SK-N-SH treated with all-trans-retinoic acid at 6 μM for 48 hours (cell line): ENCODE results near the gene LRRC8E.

Experiments
- ATAC-seq: fragments of 200-7000 bp; cut with Tn5 transposase; 3 replicates; pipeline ENCODE4 v1.9.1; 2020; ENCODE audit warnings: mild to moderate bottlenecking, moderate library complexity
- ARNTL ChIP-seq: fragments of 450-650 bp; formaldehyde crosslinking; IDR thresholded peaks from 2 replicates; pipeline ENCODE4 v1.5.0; 2020; ENCODE audit warnings: low read depth, mild to moderate bottlenecking, moderate library complexity, borderline replicate concordance
- BACH2 ChIP-seq: fragments of 250-450 bp; sonication (Bioruptor Pico); IDR thresholded peaks from 2 replicates; pipeline ENCODE4 v1.9.0; 2021; ENCODE audit warnings: mild to moderate bottlenecking, borderline replicate concordance
- CREB5 ChIP-seq: fragments of 250-450 bp; sonication (Bioruptor Pico); IDR thresholded peaks from 2 replicates; pipeline ENCODE4 v1.5.1; 2020; ENCODE audit warnings: low read depth, mild to moderate bottlenecking, moderate library complexity
- CSDC2 ChIP-seq: fragments of 250-450 bp; sonication (Bioruptor Pico); IDR thresholded peaks from 2 replicates; pipeline ENCODE4 v1.5.0; 2020; ENCODE audit warnings: mild to moderate bottlenecking, moderate library complexity
- CSRNP3 ChIP-seq: fragments of 250-450 bp; sonication (Bioruptor Pico); IDR thresholded peaks from 2 replicates; pipeline ENCODE4 v1.5.1; 2021; ENCODE audit warnings: mild to moderate bottlenecking, moderate library complexity
- ESRRG ChIP-seq: fragments of 250-450 bp; sonication (Bioruptor Pico); IDR thresholded peaks from 2 replicates; pipeline ENCODE4 v1.6.1; 2021; ENCODE audit warnings: mild to moderate bottlenecking
- GLIS3 ChIP-seq: fragments of 250-450 bp; sonication (Bioruptor Pico); IDR thresholded peaks from 2 replicates; pipeline ENCODE4 v1.5.0; 2020; ENCODE audit warnings: mild to moderate bottlenecking, moderate library complexity
- ISL1 ChIP-seq: fragments of 250-450 bp; sonication (Bioruptor Pico); IDR thresholded peaks from 2 replicates; pipeline ENCODE4 v2.1.2; 2022; ENCODE audit warnings: mild to moderate bottlenecking, moderate library complexity
- OSR1 ChIP-seq: fragments of 250-450 bp; sonication (Bioruptor Pico); IDR thresholded peaks from 2 replicates; pipeline ENCODE4 v1.8.0; 2022; ENCODE audit warnings: moderate library complexity, mild to moderate bottlenecking, inconsistent platforms
- PPARA ChIP-seq: fragments of 250-450 bp; sonication (Bioruptor Pico); IDR thresholded peaks from 2 replicates; pipeline ENCODE4 v1.5.0; 2020; ENCODE audit warnings: mild to moderate bottlenecking, borderline replicate concordance
- SNAI2 ChIP-seq: fragments of 250-450 bp; sonication (Bioruptor Pico); IDR thresholded peaks from 2 replicates; pipeline ENCODE4 v1.5.0; 2020; ENCODE audit warnings: mild to moderate bottlenecking, moderate library complexity
- TCF4 ChIP-seq: fragments of 250-450 bp; sonication (Bioruptor Pico); IDR thresholded peaks from 2 replicates; pipeline ENCODE4 v1.8.0; 2021; ENCODE audit warnings: mild to moderate bottlenecking, moderate library complexity, borderline replicate concordance
- TOX ChIP-seq: fragments of 250-450 bp; sonication (Bioruptor Pico); IDR thresholded peaks from 2 replicates; pipeline ENCODE4 v1.8.0; 2021; ENCODE audit warnings: mild to moderate bottlenecking, moderate library complexity, borderline replicate concordance
- TSHZ2 ChIP-seq: fragments of 250-450 bp; sonication (Bioruptor Pico); IDR thresholded peaks from 2 replicates; pipeline ENCODE4 v1.5.0; 2020; ENCODE audit warnings: mild to moderate bottlenecking, moderate library complexity
- ZFP3 ChIP-seq: fragments of 250-450 bp; sonication (Bioruptor Pico); IDR thresholded peaks from 2 replicates; pipeline ENCODE4 v1.5.0; 2020; ENCODE audit warnings: mild to moderate bottlenecking, moderate library complexity
- ZFP30 ChIP-seq: fragments of 450-650 bp; formaldehyde crosslinking; IDR thresholded peaks from 2 replicates; pipeline ENCODE4 v1.5.0; 2022; ENCODE audit warnings: mild to moderate bottlenecking, moderate library complexity
- ZNF565 ChIP-seq: fragments of 450-650 bp; formaldehyde crosslinking; conservative IDR thresholded peaks from 2 replicates; pipeline ENCODE4 v1.5.0; 2020; ENCODE audit warnings: low read depth, mild to moderate bottlenecking, moderate library complexity
- ZNF70 ChIP-seq: fragments of 450-650 bp; formaldehyde crosslinking; IDR thresholded peaks from 2 replicates; pipeline ENCODE4 v1.5.0; 2020; ENCODE audit warnings: mild to moderate bottlenecking, moderate library complexity
- ZNF8 ChIP-seq: fragments of 450-650 bp; formaldehyde crosslinking; IDR thresholded peaks from 2 replicates; pipeline ENCODE4 v1.5.0; 2020; ENCODE audit warnings: mild to moderate bottlenecking, moderate library complexity
- TF ChIP-seq, protein P1 (sequence below): fragments of 250-450 bp; sonication (Bioruptor Pico); IDR thresholded peaks from 2 replicates; pipeline ENCODE4 v1.8.0; 2020; ENCODE audit warnings: mild to moderate bottlenecking, moderate library complexity, borderline replicate concordance

Gene LRRC8E

GRCh38 chr19:7841751-7842660 lies 46.3 kb upstream of the LRRC8E start:
- TF ChIP-seq ZFP30 (CRISPR knock-in tag) = no peak
- TF ChIP-seq ESRRG = no peak
- no peak for TF ChIP-seq ZNF70 (CRISPR knock-in tag)
- TF ChIP-seq, protein P1, sequence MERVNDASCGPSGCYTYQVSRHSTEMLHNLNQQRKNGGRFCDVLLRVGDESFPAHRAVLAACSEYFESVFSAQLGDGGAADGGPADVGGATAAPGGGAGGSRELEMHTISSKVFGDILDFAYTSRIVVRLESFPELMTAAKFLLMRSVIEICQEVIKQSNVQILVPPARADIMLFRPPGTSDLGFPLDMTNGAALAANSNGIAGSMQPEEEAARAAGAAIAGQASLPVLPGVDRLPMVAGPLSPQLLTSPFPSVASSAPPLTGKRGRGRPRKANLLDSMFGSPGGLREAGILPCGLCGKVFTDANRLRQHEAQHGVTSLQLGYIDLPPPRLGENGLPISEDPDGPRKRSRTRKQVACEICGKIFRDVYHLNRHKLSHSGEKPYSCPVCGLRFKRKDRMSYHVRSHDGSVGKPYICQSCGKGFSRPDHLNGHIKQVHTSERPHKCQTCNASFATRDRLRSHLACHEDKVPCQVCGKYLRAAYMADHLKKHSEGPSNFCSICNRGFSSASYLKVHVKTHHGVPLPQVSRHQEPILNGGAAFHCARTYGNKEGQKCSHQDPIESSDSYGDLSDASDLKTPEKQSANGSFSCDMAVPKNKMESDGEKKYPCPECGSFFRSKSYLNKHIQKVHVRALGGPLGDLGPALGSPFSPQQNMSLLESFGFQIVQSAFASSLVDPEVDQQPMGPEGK (CRISPR knock-in tag) = no peak
- no peak for TF ChIP-seq GLIS3 (CRISPR knock-in tag)
- no peak for TF ChIP-seq PPARA (CRISPR knock-in tag)
- TF ChIP-seq ZNF565 (CRISPR knock-in tag) = no peak
- no peak for TF ChIP-seq SNAI2
- no peak for TF ChIP-seq ZNF8 (CRISPR knock-in tag)
- TF ChIP-seq TSHZ2 (CRISPR knock-in tag) = no peak
- no peak for TF ChIP-seq CSDC2
- TF ChIP-seq BACH2 = no peak
- TF ChIP-seq ARNTL (CRISPR knock-in tag) = no peak
- no peak for TF ChIP-seq TCF4 (CRISPR knock-in tag)
- TF ChIP-seq ISL1 (CRISPR knock-in tag) = no peak
- TF ChIP-seq, all 23 proteins: peak for 0
- ATAC-seq = no peak

- no peak for TF ChIP-seq PPARA (CRISPR knock-in tag)
- TF ChIP-seq ZFP3 = no peak
- TF ChIP-seq GLIS3 (CRISPR knock-in tag) = no peak
- no peak for TF ChIP-seq ARNTL (CRISPR knock-in tag)
- no peak for TF ChIP-seq TCF4 (CRISPR knock-in tag)
- TF ChIP-seq ZNF8 (CRISPR knock-in tag) = no peak
- no peak for TF ChIP-seq ESRRG
- TF ChIP-seq CSDC2 = no peak
- no peak for ATAC-seq
Observed at GRCh38 chr19:7842661-7843294, 45.5 kb upstream of the LRRC8E start.

DNA sequence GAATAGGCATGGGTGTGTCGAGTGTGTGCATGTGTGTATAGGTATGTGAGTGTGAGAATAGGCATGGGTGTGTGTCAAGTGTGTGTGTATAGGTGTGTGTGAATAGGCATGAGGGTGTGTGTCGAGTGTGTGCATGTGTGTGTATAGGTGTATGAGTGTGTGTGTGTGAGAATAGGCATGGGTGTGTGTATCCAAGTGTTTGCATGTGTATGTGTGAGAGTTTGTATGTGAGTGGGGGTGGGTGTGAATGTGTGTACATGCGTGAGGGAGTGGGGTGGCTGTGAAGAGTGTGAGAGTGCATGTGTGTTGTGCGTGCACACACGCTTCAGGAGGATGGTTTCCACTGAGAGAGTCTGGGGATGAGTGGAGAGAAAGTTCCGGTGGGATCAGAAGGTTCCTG lies 44.8 kb upstream of the LRRC8E start:
- TF ChIP-seq CSDC2 (no peak), ZNF8 (CRISPR knock-in tag) (no peak), TOX (CRISPR knock-in tag) (no peak), CSRNP3 (CRISPR knock-in tag) (no peak), CREB5 (no peak), GLIS3 (CRISPR knock-in tag) (no peak), ISL1 (CRISPR knock-in tag) (no peak), OSR1 (no peak), TSHZ2 (CRISPR knock-in tag) (no peak), ZNF70 (CRISPR knock-in tag) (no peak), ZFP30 (CRISPR knock-in tag) (no peak), ZFP3 (no peak)
- no peak for ATAC-seq
